Liver (tissue), 3 donors: Measurements from ENCODE around the gene ZSWIM4.

ENCODE experiments used
- ATF3 ChIP-seq: IDR thresholded peaks from 2 replicates; pipeline ENCODE4 v1.6.1; 2016; ENCODE audit warnings: antibody characterized with exemption
- EGR1 ChIP-seq, 2 donors: IDR thresholded peaks; 2 replicates each; pipeline ENCODE4 v1.6.1; 2016 to 2018; ENCODE audit warnings: antibody characterized with exemption in 2 of 2, low read depth in 2 of 2
- HNF4A ChIP-seq, 2 donors: conservative IDR thresholded peaks; 2 replicates each; pipeline ENCODE4 v1.6.1; 2016; ENCODE audit warnings: antibody characterized with exemption in 2 of 2, mild to moderate bottlenecking in 2 of 2
- MAX ChIP-seq: IDR thresholded peaks from 2 replicates; pipeline ENCODE4 v1.6.1; 2016; ENCODE audit warnings: antibody characterized with exemption
- RAD21 ChIP-seq, 2 donors: IDR thresholded peaks; 2 replicates each; pipeline ENCODE4 v1.6.1; 2016; ENCODE audit warnings: antibody characterized with exemption in 2 of 2, mild to moderate bottlenecking in 2 of 2
- RXRA ChIP-seq, 2 donors: IDR thresholded peaks; 2 replicates each; pipeline ENCODE4 v1.6.1; 2017 to 2018; ENCODE audit warnings: antibody characterized with exemption in 2 of 2, mild to moderate bottlenecking in 1 of 2
- SP1 ChIP-seq: IDR thresholded peaks from 2 replicates; pipeline ENCODE4 v1.6.1; 2018; ENCODE audit warnings: antibody characterized with exemption, mild to moderate bottlenecking
- TAF1 ChIP-seq: conservative IDR thresholded peaks from 2 replicates; pipeline ENCODE4 v1.6.1; 2016; ENCODE audit warnings: antibody characterized with exemption, mild to moderate bottlenecking
- TF ChIP-seq, protein P1 (sequence below): fragments of 150-350 bp; IDR thresholded peaks from 2 replicates; pipeline ENCODE4 v1.5.1; 2017; ENCODE audit warnings: improper control_type of control experiment, low read depth, low read length; ENCODE audit not compliant: missing input control
- donor health status: healthy.
- donor health status: healthy.

DNA sequence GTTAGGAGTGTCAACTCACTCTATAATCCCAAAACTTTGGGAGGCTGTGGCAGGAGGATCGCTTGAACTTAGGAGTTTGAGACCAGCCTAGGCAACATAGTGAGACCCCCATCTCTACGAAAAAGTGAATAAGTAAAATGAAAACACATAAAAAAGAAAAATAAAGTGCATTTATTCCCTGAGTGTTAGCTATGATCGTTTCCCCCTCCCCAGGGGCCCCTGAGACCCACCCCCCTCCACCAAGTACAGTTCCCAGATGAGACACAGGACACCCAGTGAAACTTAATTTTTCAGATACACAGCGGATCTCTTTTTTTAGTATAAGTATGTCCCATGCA is 53.1 kb downstream of the ZSWIM4 start:
- TF ChIP-seq, protein P1, sequence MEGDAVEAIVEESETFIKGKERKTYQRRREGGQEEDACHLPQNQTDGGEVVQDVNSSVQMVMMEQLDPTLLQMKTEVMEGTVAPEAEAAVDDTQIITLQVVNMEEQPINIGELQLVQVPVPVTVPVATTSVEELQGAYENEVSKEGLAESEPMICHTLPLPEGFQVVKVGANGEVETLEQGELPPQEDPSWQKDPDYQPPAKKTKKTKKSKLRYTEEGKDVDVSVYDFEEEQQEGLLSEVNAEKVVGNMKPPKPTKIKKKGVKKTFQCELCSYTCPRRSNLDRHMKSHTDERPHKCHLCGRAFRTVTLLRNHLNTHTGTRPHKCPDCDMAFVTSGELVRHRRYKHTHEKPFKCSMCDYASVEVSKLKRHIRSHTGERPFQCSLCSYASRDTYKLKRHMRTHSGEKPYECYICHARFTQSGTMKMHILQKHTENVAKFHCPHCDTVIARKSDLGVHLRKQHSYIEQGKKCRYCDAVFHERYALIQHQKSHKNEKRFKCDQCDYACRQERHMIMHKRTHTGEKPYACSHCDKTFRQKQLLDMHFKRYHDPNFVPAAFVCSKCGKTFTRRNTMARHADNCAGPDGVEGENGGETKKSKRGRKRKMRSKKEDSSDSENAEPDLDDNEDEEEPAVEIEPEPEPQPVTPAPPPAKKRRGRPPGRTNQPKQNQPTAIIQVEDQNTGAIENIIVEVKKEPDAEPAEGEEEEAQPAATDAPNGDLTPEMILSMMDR: no peak
- TF ChIP-seq EGR1 (IDR thresholded peaks at IDR 0.05; ENCODE audit: low read depth in 2 of 2) (no peak), MAX (no peak), RAD21 (IDR thresholded peaks at IDR 0.05) (no peak), SP1 (no peak), TAF1 (no peak), RXRA (IDR thresholded peaks at IDR 0.05) (no peak), ATF3 (no peak), HNF4A (conservative IDR thresholded peaks at IDR 0.05) (no peak)
